Measurements from ENCODE around the gene KXD1. TPM values are rescaled to one million over a fixed set of nuclear protein-coding genes. Genes with fewer than 3 reads are reported as not detected.
"Not testable (repeated sequence)": the region's sequence is repeated elsewhere in the genome, so short reads cannot be mapped to it uniquely, and the experiment has no call there.

Gene KXD1
- total and polyA plus RNA-seq, 4 donors, result 51.3 to 117 (median 74.8) TPM

DNA sequence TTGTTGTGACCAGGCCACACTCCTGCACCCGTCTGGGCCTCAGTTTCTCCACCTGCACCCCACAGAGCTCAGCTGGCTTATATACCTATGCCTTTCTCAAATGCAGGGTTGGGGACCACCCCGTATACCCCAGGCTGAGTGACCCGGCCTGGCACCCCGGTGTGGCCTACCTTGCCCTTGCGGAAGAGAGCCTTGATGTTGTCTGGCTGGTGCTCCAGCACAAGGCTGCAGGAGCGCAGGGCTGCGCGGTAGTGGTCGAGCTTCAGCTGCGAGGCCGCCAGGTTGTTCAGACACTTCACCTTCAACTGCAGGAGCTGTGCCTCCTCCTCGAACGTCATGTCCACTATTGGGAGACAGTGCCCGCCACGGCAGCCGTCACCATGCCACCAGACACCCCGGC lies 20.2 kb upstream of the KXD1 start:
- Histone ChIP-seq H3K27ac (ENCODE audit: low read depth in 1 of 2, low read length in 1 of 2) (no peak overlapping the region), H3K4me1 (ENCODE audit: control insufficient read depth in 5 of 5, insufficient read depth in 5 of 5, low read length in 5 of 5) (peaks cover 0 to 5% (median 0%) of the 10 kb centered on the region in 5 donors), H3K36me3 (ENCODE audit: control insufficient read depth in 4 of 4, insufficient read depth in 4 of 4, low read length in 4 of 4) (peaks cover 2 to 51% (median 29%) of the 10 kb centered on the region in 4 donors), H3K9ac (ENCODE audit: insufficient read depth in 1 of 2, low read length in 2 of 2) (no peak overlapping the region), H3K9me3 (ENCODE audit: control insufficient read depth in 4 of 4, insufficient read depth in 3 of 4, low read length in 3 of 4) (no peaks in the 10 kb centered on the region), H3K27me3 (ENCODE audit: control insufficient read depth in 3 of 3, insufficient read depth in 3 of 3, low read length in 2 of 3) (no peaks in the 10 kb centered on the region), H3K4me3 (no peak overlapping the region)
- DNase-seq (no peak), ATAC-seq (ENCODE audit: insufficient read depth, low FRiP score) (no peak)
- 94 to 95% methylated on average over 17 of the region's 17 CpGs for WGBS, 2 donors
- TF ChIP-seq CTCF (IDR thresholded peaks at IDR 0.05; ENCODE audit: control extremely low read depth, extremely low read depth), result no peak

DNA sequence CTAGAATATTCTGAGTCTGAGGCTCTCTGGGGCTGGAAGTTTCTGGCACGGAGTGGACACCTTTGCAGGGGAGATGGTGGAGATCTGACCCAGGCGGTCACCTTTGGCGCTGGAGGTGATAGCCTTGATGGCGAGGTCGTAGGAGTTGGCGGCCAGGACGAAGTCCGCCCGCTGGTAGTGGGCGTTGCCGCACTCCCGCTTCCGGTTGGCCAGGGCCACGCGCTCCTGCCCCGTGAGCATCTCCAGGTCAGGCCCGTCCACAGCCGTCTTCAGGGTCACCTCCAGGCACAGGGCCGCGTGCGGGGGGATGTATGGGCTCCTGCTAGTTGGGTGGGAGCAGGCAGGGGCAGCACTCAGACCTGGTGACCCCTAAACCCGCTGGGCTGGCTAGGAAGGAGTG lies 19.6 kb upstream of the KXD1 start:
- ATAC-seq (ENCODE audit: insufficient read depth, low FRiP score), result no peak
- Histone ChIP-seq H3K36me3 (ENCODE audit: control insufficient read depth in 4 of 4, insufficient read depth in 4 of 4, low read length in 4 of 4) (peaks cover 2 to 44% (median 24%) of the 10 kb centered on the region in 4 donors), H3K27ac (ENCODE audit: low read depth in 1 of 2, low read length in 1 of 2) (no peak overlapping the region), H3K4me1 (ENCODE audit: control insufficient read depth in 5 of 5, insufficient read depth in 5 of 5, low read length in 5 of 5) (peaks cover 0 to 7% (median 0%) of the 10 kb centered on the region in 5 donors), H3K4me3 (no peak overlapping the region), H3K9me3 (ENCODE audit: control insufficient read depth in 4 of 4, insufficient read depth in 3 of 4, low read length in 3 of 4) (no peaks in the 10 kb centered on the region), H3K27me3 (ENCODE audit: control insufficient read depth in 3 of 3, insufficient read depth in 3 of 3, low read length in 2 of 3) (no peaks in the 10 kb centered on the region), H3K9ac (ENCODE audit: insufficient read depth in 1 of 2, low read length in 2 of 2) (no peak overlapping the region)
- DNase-seq, result no peak
- 94 to 95% methylated on average over 22 of the region's 22 CpGs for WGBS, 2 donors
- no peak for TF ChIP-seq CTCF (IDR thresholded peaks at IDR 0.05; ENCODE audit: control extremely low read depth, extremely low read depth)

DNA sequence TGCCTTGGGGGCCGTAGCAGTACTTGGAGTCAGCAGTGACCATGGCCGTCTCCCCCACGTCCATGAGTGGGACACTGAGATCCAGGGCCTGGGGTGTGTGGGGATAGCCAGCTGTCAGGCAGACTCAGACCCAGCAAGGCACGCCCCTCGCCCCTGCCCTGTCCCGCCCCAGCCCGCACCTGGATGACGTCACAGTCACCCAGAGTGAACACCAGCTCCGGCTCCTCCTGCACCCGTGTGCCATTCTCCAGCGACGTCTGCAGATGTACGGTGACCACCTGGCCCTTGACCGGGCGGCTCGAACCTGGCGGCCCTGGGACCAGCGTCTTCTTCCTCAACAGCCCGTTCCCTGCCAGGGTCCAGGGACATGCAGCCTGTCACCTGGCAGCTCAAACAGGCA lies 18.3 kb upstream of the KXD1 start:
- WGBS, 2 donors, result 96 to 98% methylated on average over 16 to 19 of the region's 19 CpGs
- Histone ChIP-seq H3K4me3 (no peak overlapping the region), H3K4me1 (ENCODE audit: control insufficient read depth in 5 of 5, insufficient read depth in 5 of 5, low read length in 5 of 5) (peaks cover 0 to 7% (median 0%) of the 10 kb centered on the region in 5 donors), H3K9me3 (ENCODE audit: control insufficient read depth in 4 of 4, insufficient read depth in 3 of 4, low read length in 3 of 4) (no peaks in the 10 kb centered on the region), H3K27ac (ENCODE audit: low read depth in 1 of 2, low read length in 1 of 2) (no peak overlapping the region), H3K9ac (ENCODE audit: insufficient read depth in 1 of 2, low read length in 2 of 2) (no peak overlapping the region), H3K36me3 (ENCODE audit: control insufficient read depth in 4 of 4, insufficient read depth in 4 of 4, low read length in 4 of 4) (peaks cover 2 to 41% (median 24%) of the 10 kb centered on the region in 4 donors), H3K27me3 (ENCODE audit: control insufficient read depth in 3 of 3, insufficient read depth in 3 of 3, low read length in 2 of 3) (no peaks in the 10 kb centered on the region)
- ATAC-seq (ENCODE audit: insufficient read depth, low FRiP score), result no peak
- TF ChIP-seq CTCF (IDR thresholded peaks at IDR 0.05; ENCODE audit: control extremely low read depth, extremely low read depth), result no peak
- no peak for DNase-seq

DNA sequence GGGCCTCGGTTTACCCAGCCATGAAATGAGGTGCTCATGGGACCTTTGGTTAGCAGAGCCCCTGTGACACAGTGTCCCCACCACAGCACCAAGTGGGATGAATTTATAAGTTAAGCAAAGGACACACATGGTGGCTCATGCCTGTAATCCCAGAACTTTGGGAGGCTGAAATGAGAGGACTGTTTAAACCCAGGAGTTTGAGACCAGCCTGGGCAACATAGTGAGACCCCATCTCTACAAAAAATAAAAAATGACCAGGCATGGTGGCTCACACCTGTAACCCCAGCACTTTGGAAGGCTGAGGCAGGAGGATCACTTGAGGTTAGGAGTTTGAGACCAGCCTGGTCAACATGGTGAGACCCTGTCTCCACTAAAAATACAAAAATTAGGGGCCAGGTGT lies 17.5 kb upstream of the KXD1 start:
- WGBS, 2 donors, result 96 to 100% methylated on average over 1 of the region's 1 CpG
- H3K36me3 ChIP-seq (ENCODE audit: control insufficient read depth in 4 of 4, insufficient read depth in 4 of 4, low read length in 4 of 4), result peaks cover 2 to 38% (median 23%) of the 10 kb centered on the region in 4 donors
- H3K9ac ChIP-seq (ENCODE audit: insufficient read depth in 1 of 2, low read length in 2 of 2); ATAC-seq (ENCODE audit: insufficient read depth, low FRiP score); H3K4me3 ChIP-seq; H3K27me3 ChIP-seq (ENCODE audit: control insufficient read depth in 3 of 3, insufficient read depth in 3 of 3, low read length in 2 of 3); H3K9me3 ChIP-seq (ENCODE audit: control insufficient read depth in 4 of 4, insufficient read depth in 3 of 4, low read length in 3 of 4); H3K27ac ChIP-seq (ENCODE audit: low read depth in 1 of 2, low read length in 1 of 2); H3K4me1 ChIP-seq (ENCODE audit: control insufficient read depth in 5 of 5, insufficient read depth in 5 of 5, low read length in 5 of 5); DNase-seq: not testable (repeated sequence)
